ENCODE measurements around the gene NAMPT.
"Not testable (repeated sequence)": the region's sequence is repeated elsewhere in the genome, so short reads cannot be mapped to it uniquely, and the experiment has no call there.

The NAMPT gene

GRCh38 chr7:106215868-106216516 is 68.8 kb downstream of the NAMPT start:
- TF ChIP-seq CTCF (IDR thresholded peaks at IDR 0.05; ENCODE audit: insufficient read depth, low read length, poor library complexity, severe bottlenecking), result no peak
- no peak overlapping the region for H3K4me3 ChIP-seq (replicated peaks; ENCODE audit: low read depth, low read length)
- H3K36me3 ChIP-seq (ENCODE audit: control insufficient read depth, insufficient read depth, low read length), result no peaks in the 10 kb centered on the region
- H3K27me3 ChIP-seq (replicated peaks; ENCODE audit: control insufficient read depth, insufficient read depth, low read length), result no peaks in the 10 kb centered on the region
- no peak for DNase-seq (ENCODE audit: extremely low read depth, insufficient read length)

GRCh38 chr7:106208944-106209343 is 75.8 kb downstream of the NAMPT start:
- not testable (repeated sequence) for DNase-seq (ENCODE audit: extremely low read depth, insufficient read length); H3K4me3 ChIP-seq (replicated peaks; ENCODE audit: low read depth, low read length); H3K27me3 ChIP-seq (replicated peaks; ENCODE audit: control insufficient read depth, insufficient read depth, low read length); H3K36me3 ChIP-seq (ENCODE audit: control insufficient read depth, insufficient read depth, low read length)

GRCh38 chr7:106206826-106207541 is 77.8 kb downstream of the NAMPT start:
- DNase-seq (ENCODE audit: extremely low read depth, insufficient read length), result no peak
- Histone ChIP-seq H3K36me3 (ENCODE audit: control insufficient read depth, insufficient read depth, low read length) (no peaks in the 10 kb centered on the region), H3K27me3 (replicated peaks; ENCODE audit: control insufficient read depth, insufficient read depth, low read length) (no peaks in the 10 kb centered on the region), H3K4me3 (replicated peaks; ENCODE audit: low read depth, low read length) (no peak overlapping the region)
- no peak for TF ChIP-seq CTCF (IDR thresholded peaks at IDR 0.05; ENCODE audit: insufficient read depth, low read length, poor library complexity, severe bottlenecking)

GRCh38 chr7:106205621-106206222 is 79.1 kb downstream of the NAMPT start:
- DNase-seq (ENCODE audit: extremely low read depth, insufficient read length), result no peak
- no peak for TF ChIP-seq CTCF (IDR thresholded peaks at IDR 0.05; ENCODE audit: insufficient read depth, low read length, poor library complexity, severe bottlenecking)
- Histone ChIP-seq H3K27me3 (replicated peaks; ENCODE audit: control insufficient read depth, insufficient read depth, low read length) (no peaks in the 10 kb centered on the region), H3K4me3 (replicated peaks; ENCODE audit: low read depth, low read length) (no peak overlapping the region), H3K36me3 (ENCODE audit: control insufficient read depth, insufficient read depth, low read length) (no peaks in the 10 kb centered on the region)

- no peak for DNase-seq (ENCODE audit: extremely low read depth, insufficient read length)
- H3K27me3 ChIP-seq (replicated peaks; ENCODE audit: control insufficient read depth, insufficient read depth, low read length), result no peaks in the 10 kb centered on the region
- TF ChIP-seq CTCF (IDR thresholded peaks at IDR 0.05; ENCODE audit: insufficient read depth, low read length, poor library complexity, severe bottlenecking), result no peak
- no peaks in the 10 kb centered on the region for H3K36me3 ChIP-seq (ENCODE audit: control insufficient read depth, insufficient read depth, low read length)
- no peak overlapping the region for H3K4me3 ChIP-seq (replicated peaks; ENCODE audit: low read depth, low read length)
These were observed 81.3 kb downstream of the NAMPT start for GRCh38 chr7:106203473-106203872.

GRCh38 chr7:106201164-106201563 is 83.6 kb downstream of the NAMPT start:
- TF ChIP-seq CTCF (IDR thresholded peaks at IDR 0.05; ENCODE audit: insufficient read depth, low read length, poor library complexity, severe bottlenecking), result no peak
- no peak for DNase-seq (ENCODE audit: extremely low read depth, insufficient read length)
- Histone ChIP-seq H3K36me3 (ENCODE audit: control insufficient read depth, insufficient read depth, low read length) (no peaks in the 10 kb centered on the region), H3K27me3 (replicated peaks; ENCODE audit: control insufficient read depth, insufficient read depth, low read length) (no peaks in the 10 kb centered on the region), H3K4me3 (replicated peaks; ENCODE audit: low read depth, low read length) (no peak overlapping the region)
